ENCODE measurements around the gene LMNA. TPM values are rescaled to one million over a fixed set of nuclear protein-coding genes. Genes with fewer than 3 reads are reported as not detected.

The LMNA gene
- total and polyA plus RNA-seq, 7 donors, result 108 to 241 (median 187) TPM

DNA sequence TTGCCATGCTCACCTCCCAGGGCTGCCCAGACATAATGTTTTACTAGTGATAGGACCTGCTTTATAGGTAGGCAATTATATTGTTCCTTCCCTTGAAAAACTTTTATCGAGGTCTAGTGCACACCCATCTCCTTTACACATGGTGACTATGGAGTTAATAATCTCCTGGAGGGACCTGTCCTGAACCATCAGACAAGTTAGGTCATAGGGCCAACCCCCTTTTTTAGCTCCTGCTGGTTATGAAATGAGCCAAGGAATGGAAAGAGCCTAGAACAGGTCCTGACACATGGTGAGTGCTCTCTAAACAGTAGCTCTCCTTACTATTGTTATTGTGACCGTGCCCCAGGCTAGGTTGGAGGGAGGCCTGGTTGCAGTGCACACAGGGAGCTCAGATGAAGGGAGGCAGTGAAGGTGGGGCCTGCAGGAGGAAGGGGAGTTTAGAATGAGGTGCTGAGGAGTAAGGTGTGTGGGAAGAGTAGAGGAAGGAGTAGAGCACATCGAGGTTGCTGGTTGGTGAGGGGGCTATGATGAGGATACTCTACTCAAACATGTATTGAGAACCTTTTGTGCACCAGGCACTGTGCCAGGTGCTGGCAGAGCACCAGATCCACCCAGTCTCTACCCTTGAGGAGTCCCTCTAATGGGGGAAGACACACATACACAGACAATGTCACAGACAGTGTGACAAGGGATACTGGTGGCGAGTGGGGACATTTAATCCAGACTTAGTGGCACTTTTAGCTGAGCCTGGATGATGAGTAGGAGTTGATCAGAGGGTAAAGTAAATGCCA lies 14.1 kb upstream of the LMNA start:
- no peak for TF ChIP-seq POLR2A (IDR thresholded peaks at IDR 0.05)
- TF ChIP-seq, protein P1, sequence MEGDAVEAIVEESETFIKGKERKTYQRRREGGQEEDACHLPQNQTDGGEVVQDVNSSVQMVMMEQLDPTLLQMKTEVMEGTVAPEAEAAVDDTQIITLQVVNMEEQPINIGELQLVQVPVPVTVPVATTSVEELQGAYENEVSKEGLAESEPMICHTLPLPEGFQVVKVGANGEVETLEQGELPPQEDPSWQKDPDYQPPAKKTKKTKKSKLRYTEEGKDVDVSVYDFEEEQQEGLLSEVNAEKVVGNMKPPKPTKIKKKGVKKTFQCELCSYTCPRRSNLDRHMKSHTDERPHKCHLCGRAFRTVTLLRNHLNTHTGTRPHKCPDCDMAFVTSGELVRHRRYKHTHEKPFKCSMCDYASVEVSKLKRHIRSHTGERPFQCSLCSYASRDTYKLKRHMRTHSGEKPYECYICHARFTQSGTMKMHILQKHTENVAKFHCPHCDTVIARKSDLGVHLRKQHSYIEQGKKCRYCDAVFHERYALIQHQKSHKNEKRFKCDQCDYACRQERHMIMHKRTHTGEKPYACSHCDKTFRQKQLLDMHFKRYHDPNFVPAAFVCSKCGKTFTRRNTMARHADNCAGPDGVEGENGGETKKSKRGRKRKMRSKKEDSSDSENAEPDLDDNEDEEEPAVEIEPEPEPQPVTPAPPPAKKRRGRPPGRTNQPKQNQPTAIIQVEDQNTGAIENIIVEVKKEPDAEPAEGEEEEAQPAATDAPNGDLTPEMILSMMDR (IDR thresholded peaks at IDR 0.05), result no peak
- TF ChIP-seq POLR2AphosphoS5 (IDR thresholded peaks at IDR 0.05), result no peak
- no peak for TF ChIP-seq EP300 (IDR thresholded peaks at IDR 0.05)
- Histone ChIP-seq H3K4me1 (peaks cover 0 to 75% (median 52%) of the 10 kb centered on the region in 4 donors), H3K27ac (peak overlapping the region in 2 of 4 donors; percentile 3 to 97), H3K27me3 (no peaks in the 10 kb centered on the region), H3K9me3 (no peaks in the 10 kb centered on the region), H3K4me3 (no peak overlapping the region), H3K36me3 (no peaks in the 10 kb centered on the region)
- intact Hi-C loops (cut with DNase I), result no loop called here
- WGBS, 2 donors, result 26 to 62% methylated on average over 4 of the region's 4 CpGs
- no peak for DNase-seq

GRCh38 chr1:156101880-156102279 lies 12.6 kb upstream of the LMNA start:
- Histone ChIP-seq H3K4me3 (no peak overlapping the region), H3K9me3 (no peaks in the 10 kb centered on the region), H3K27ac (peak overlapping the region; percentile 93 to 97 (median 96)), H3K36me3 (no peaks in the 10 kb centered on the region), H3K4me1 (peaks cover 0 to 74% (median 57%) of the 10 kb centered on the region in 4 donors), H3K27me3 (no peaks in the 10 kb centered on the region)
- intact Hi-C loops (cut with DNase I), result no loop called here
- DNase-seq, result peak; percentile 78
- 55 to 78% methylated on average over 6 of the region's 6 CpGs for WGBS, 2 donors
- TF ChIP-seq POLR2A (IDR thresholded peaks at IDR 0.05), result no peak

- no peaks in the 10 kb centered on the region for H3K27me3 ChIP-seq
- peak overlapping the region; percentile 93 to 97 (median 96) for H3K27ac ChIP-seq
- peaks cover 0 to 74% (median 57%) of the 10 kb centered on the region in 4 donors for H3K4me1 ChIP-seq
- no peaks in the 10 kb centered on the region for H3K36me3 ChIP-seq
- intact Hi-C loops (cut with DNase I), result no loop called here
- peak; percentile 72 for DNase-seq
- peak overlapping the region in 1 of 4 donors; percentile 23 for H3K4me3 ChIP-seq
- TF ChIP-seq POLR2A (IDR thresholded peaks at IDR 0.05) (no peak), POLR2AphosphoS5 (IDR thresholded peaks at IDR 0.05) (no peak), EP300 (IDR thresholded peaks at IDR 0.05) (no peak)
- TF ChIP-seq, protein P1 (IDR thresholded peaks at IDR 0.05), result no peak
- H3K9me3 ChIP-seq, result no peaks in the 10 kb centered on the region
- 72 to 76% methylated on average over 16 of the region's 16 CpGs for WGBS, 2 donors
Observed at GRCh38 chr1:156102633-156103511, 11.6 kb upstream of the LMNA start.

DNA sequence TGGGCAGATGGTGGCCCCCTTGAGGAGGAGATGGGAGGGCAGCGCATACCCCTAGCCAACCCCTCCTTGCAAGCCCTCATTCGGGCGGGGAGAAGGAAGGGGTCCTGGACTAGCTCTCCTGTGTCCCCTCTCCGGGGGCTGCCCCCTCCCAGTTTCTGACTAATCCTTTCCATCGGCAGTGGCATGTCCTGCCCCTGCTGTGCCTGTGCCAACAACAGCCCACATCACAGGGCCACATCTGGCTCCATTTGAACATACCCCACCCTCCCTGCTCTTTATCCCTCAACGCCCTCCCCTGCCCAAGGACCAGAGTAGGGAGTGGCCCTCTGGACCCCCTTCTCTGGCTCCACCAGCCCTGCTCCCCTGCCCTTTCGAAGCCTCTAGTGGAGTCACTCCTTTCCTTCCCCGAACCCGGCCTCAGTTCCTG lies 11.0 kb upstream of the LMNA start:
- Histone ChIP-seq H3K27ac (peak overlapping the region; percentile 93 to 97 (median 96)), H3K4me3 (peak overlapping the region in 1 of 4 donors; percentile 23), H3K9me3 (no peaks in the 10 kb centered on the region), H3K36me3 (no peaks in the 10 kb centered on the region), H3K4me1 (peaks cover 0 to 74% (median 57%) of the 10 kb centered on the region in 4 donors), H3K27me3 (no peaks in the 10 kb centered on the region)
- DNase-seq, result peak; percentile 82
- 57 to 64% methylated on average over 9 of the region's 9 CpGs for WGBS, 2 donors
- peak in 3 of 4 donors; percentile 24 to 41 (median 33) for TF ChIP-seq POLR2AphosphoS5 (IDR thresholded peaks at IDR 0.05)
- no peak for TF ChIP-seq POLR2A (IDR thresholded peaks at IDR 0.05)
- TF ChIP-seq, protein P1 (IDR thresholded peaks at IDR 0.05), result no peak
- peak in 1 of 4 donors; percentile 12 for TF ChIP-seq EP300 (IDR thresholded peaks at IDR 0.05)
- intact Hi-C loops (cut with DNase I), result no loop called here

Measured in sigmoid colon (tissue), 7 donors.